Measurements from ENCODE around the gene ACKR2.
A peak's percentile ranks its signal among the peaks of the same experiment; 100 is the strongest.
"Not testable (repeated sequence)": the region's sequence is repeated elsewhere in the genome, so short reads cannot be mapped to it uniquely, and the experiment has no call there.

The ACKR2 gene

GRCh38 chr3:42805141-42805821 lies 4.0 kb upstream of the ACKR2 start:
- H3K9me3 ChIP-seq: no peaks in the 10 kb centered on the region
- peaks cover 25% of the 10 kb centered on the region for H3K4me1 ChIP-seq
- no peaks in the 10 kb centered on the region for H3K27me3 ChIP-seq (ENCODE audit: low read depth)
- DNase-seq (ENCODE audit: low spot score in 2 of 2): no peak
- H3K4me3 ChIP-seq: peak overlapping the region; percentile 71
- in situ Hi-C loops (cut with MboI; ENCODE audit: low sequenced_read_pairs): no loop called here
- no peaks in the 10 kb centered on the region; the same call in 1 of the 2 replicates for H3K36me3 ChIP-seq (replicated peaks)

GRCh38 chr3:42807929-42808328 lies 1.3 kb upstream of the ACKR2 start:
- Histone ChIP-seq H3K4me3 (no peak overlapping the region), H3K36me3 (replicated peaks) (no peaks in the 10 kb centered on the region), H3K4me1 (peaks cover 19% of the 10 kb centered on the region), H3K27me3 (ENCODE audit: low read depth) (no peaks in the 10 kb centered on the region), H3K9me3 (no peaks in the 10 kb centered on the region)
- in situ Hi-C loops (cut with MboI; ENCODE audit: low sequenced_read_pairs): no loop called here
- DNase-seq (ENCODE audit: low spot score in 2 of 2): no peak

- H3K9me3 ChIP-seq; H3K4me3 ChIP-seq; H3K27me3 ChIP-seq (ENCODE audit: low read depth); H3K36me3 ChIP-seq (replicated peaks); in situ Hi-C loops (cut with MboI; ENCODE audit: low sequenced_read_pairs); DNase-seq (ENCODE audit: low spot score in 2 of 2): not testable (repeated sequence)
- peaks cover 17% of the 10 kb centered on the region for H3K4me1 ChIP-seq
Measured at GRCh38 chr3:42810706-42811105, 1.5 kb downstream of the ACKR2 start.

GRCh38 chr3:42811118-42811883 lies 2.1 kb downstream of the ACKR2 start:
- DNase-seq (ENCODE audit: low spot score in 2 of 2); in situ Hi-C loops (cut with MboI; ENCODE audit: low sequenced_read_pairs); H3K9me3 ChIP-seq; H3K4me3 ChIP-seq; H3K27me3 ChIP-seq (ENCODE audit: low read depth); H3K36me3 ChIP-seq (replicated peaks): not testable (repeated sequence)
- H3K4me1 ChIP-seq: peaks cover 17% of the 10 kb centered on the region

GRCh38 chr3:42814246-42814645 lies 5.0 kb downstream of the ACKR2 start:
- DNase-seq (ENCODE audit: low spot score in 2 of 2): no peak
- Histone ChIP-seq H3K4me3 (no peak overlapping the region), H3K27me3 (ENCODE audit: low read depth) (peaks cover 9% of the 10 kb centered on the region; the same call in 1 of the 2 replicates), H3K4me1 (0 out of 2 replicates have a peak, but pooled peaks cover 4% of the 10 kb centered on the region), H3K9me3 (no peaks in the 10 kb centered on the region), H3K36me3 (replicated peaks) (no peaks in the 10 kb centered on the region)
- in situ Hi-C loops (cut with MboI; ENCODE audit: low sequenced_read_pairs): no loop called here

GRCh38 chr3:42814914-42815507 lies 5.8 kb downstream of the ACKR2 start:
- Histone ChIP-seq H3K27me3 (ENCODE audit: low read depth) (peaks cover 9% of the 10 kb centered on the region; the same call in 1 of the 2 replicates), H3K9me3 (no peaks in the 10 kb centered on the region), H3K4me1 (peaks cover 7% of the 10 kb centered on the region), H3K36me3 (replicated peaks) (no peaks in the 10 kb centered on the region), H3K4me3 (no peak overlapping the region)
- peak in 1 of 2 experiments; percentile 52 for DNase-seq (ENCODE audit: low spot score in 2 of 2)
- in situ Hi-C loops (cut with MboI; ENCODE audit: low sequenced_read_pairs): no loop called here

GRCh38 chr3:42815826-42816225 lies 6.6 kb downstream of the ACKR2 start:
- H3K27me3 ChIP-seq (ENCODE audit: low read depth): peaks cover 9% of the 10 kb centered on the region; the same call in 1 of the 2 replicates
- in situ Hi-C loops (cut with MboI; ENCODE audit: low sequenced_read_pairs): no loop called here
- no peak overlapping the region for H3K4me3 ChIP-seq
- DNase-seq (ENCODE audit: low spot score in 2 of 2): no peak
- no peaks in the 10 kb centered on the region for H3K36me3 ChIP-seq (replicated peaks)
- peaks cover 9% of the 10 kb centered on the region for H3K4me1 ChIP-seq
- no peaks in the 10 kb centered on the region for H3K9me3 ChIP-seq

- Histone ChIP-seq H3K4me1 (peaks cover 9% of the 10 kb centered on the region), H3K9me3 (no peaks in the 10 kb centered on the region), H3K36me3 (replicated peaks) (no peaks in the 10 kb centered on the region), H3K4me3 (no peak overlapping the region), H3K27me3 (ENCODE audit: low read depth) (peaks cover 9% of the 10 kb centered on the region; the same call in 1 of the 2 replicates)
- in situ Hi-C loops (cut with MboI; ENCODE audit: low sequenced_read_pairs): no loop called here
- DNase-seq (ENCODE audit: low spot score in 2 of 2): peak in 1 of 2 experiments; percentile 44
Measured at GRCh38 chr3:42819351-42819965, 10.2 kb downstream of the ACKR2 start.

GRCh38 chr3:42820746-42821051 lies 11.5 kb downstream of the ACKR2 start:
- in situ Hi-C loops (cut with MboI; ENCODE audit: low sequenced_read_pairs): no loop called here
- no peaks in the 10 kb centered on the region for H3K36me3 ChIP-seq (replicated peaks)
- peaks cover 9% of the 10 kb centered on the region; the same call in 1 of the 2 replicates for H3K27me3 ChIP-seq (ENCODE audit: low read depth)
- H3K4me3 ChIP-seq: no peak overlapping the region
- H3K9me3 ChIP-seq: no peaks in the 10 kb centered on the region
- H3K4me1 ChIP-seq: peaks cover 5% of the 10 kb centered on the region
- DNase-seq (ENCODE audit: low spot score in 2 of 2): no peak

GRCh38 chr3:42822828-42823227 lies 13.6 kb downstream of the ACKR2 start:
- Histone ChIP-seq H3K9me3 (no peaks in the 10 kb centered on the region), H3K27me3 (ENCODE audit: low read depth) (peaks cover 4% of the 10 kb centered on the region; the same call in 1 of the 2 replicates), H3K4me3 (no peak overlapping the region), H3K36me3 (replicated peaks) (no peaks in the 10 kb centered on the region), H3K4me1 (peaks cover 13% of the 10 kb centered on the region)
- DNase-seq (ENCODE audit: low spot score in 2 of 2): no peak
- in situ Hi-C loops (cut with MboI; ENCODE audit: low sequenced_read_pairs): no loop called here

- in situ Hi-C loops (cut with MboI; ENCODE audit: low sequenced_read_pairs): no loop called here
- DNase-seq (ENCODE audit: low spot score in 2 of 2): no peak
- Histone ChIP-seq H3K4me3 (no peak overlapping the region), H3K27me3 (ENCODE audit: low read depth) (peaks cover 3% of the 10 kb centered on the region; the same call in 1 of the 2 replicates), H3K4me1 (peaks cover 13% of the 10 kb centered on the region), H3K9me3 (no peaks in the 10 kb centered on the region), H3K36me3 (replicated peaks) (no peaks in the 10 kb centered on the region)
Measured at GRCh38 chr3:42823351-42823750, 14.1 kb downstream of the ACKR2 start.

GRCh38 chr3:42826141-42826540 lies 16.9 kb downstream of the ACKR2 start:
- in situ Hi-C loops (cut with MboI; ENCODE audit: low sequenced_read_pairs): no loop called here
- Histone ChIP-seq H3K4me3 (no peak overlapping the region), H3K4me1 (peaks cover 8% of the 10 kb centered on the region), H3K27me3 (ENCODE audit: low read depth) (no peaks in the 10 kb centered on the region), H3K36me3 (replicated peaks) (no peaks in the 10 kb centered on the region), H3K9me3 (no peaks in the 10 kb centered on the region)
- peak in 1 of 2 experiments; percentile 36 for DNase-seq (ENCODE audit: low spot score in 2 of 2)

GRCh38 chr3:42827023-42827422 lies 17.8 kb downstream of the ACKR2 start:
- H3K4me1 ChIP-seq: peaks cover 8% of the 10 kb centered on the region
- in situ Hi-C loops (cut with MboI; ENCODE audit: low sequenced_read_pairs): no loop called here
- no peaks in the 10 kb centered on the region for H3K36me3 ChIP-seq (replicated peaks)
- H3K4me3 ChIP-seq: no peak overlapping the region
- no peaks in the 10 kb centered on the region for H3K9me3 ChIP-seq
- H3K27me3 ChIP-seq (ENCODE audit: low read depth): no peaks in the 10 kb centered on the region
- DNase-seq (ENCODE audit: low spot score in 2 of 2): no peak

- no peaks in the 10 kb centered on the region for H3K27me3 ChIP-seq (ENCODE audit: low read depth)
- H3K4me3 ChIP-seq: no peak overlapping the region
- no peaks in the 10 kb centered on the region for H3K9me3 ChIP-seq
- H3K36me3 ChIP-seq (replicated peaks): no peaks in the 10 kb centered on the region
- in situ Hi-C loops (cut with MboI; ENCODE audit: low sequenced_read_pairs): no loop called here
- H3K4me1 ChIP-seq: peaks cover 8% of the 10 kb centered on the region
- no peak for DNase-seq (ENCODE audit: low spot score in 2 of 2)
Measured at GRCh38 chr3:42827654-42828053, 18.4 kb downstream of the ACKR2 start.

Measured in HAP-1 (cell line).